Keratinocyte (primary cell): ENCODE measurements around the gene MAJIN. TPM values are rescaled to one million over a fixed set of nuclear protein-coding genes. Genes with fewer than 3 reads are reported as not detected.
A peak's percentile ranks its signal among the peaks of the same experiment; 100 is the strongest.

ENCODE experiments used
- DNase-seq: peaks from one replicate; pipeline ENCODE4 v3.0.0-alpha.2; 2011; ENCODE audit warnings: low read depth, missing footprints, low spot score
- FAIRE-seq: peaks from 2 replicates; lab custom pipeline; 2011; peaks lifted over from hg19 to GRCh38; lab: Jason Lieb, UNC
- H2AFZ ChIP-seq: 2 replicates; pipeline ENCODE4 v1.6.0; 2012; ENCODE audit warnings: low read length, control low read depth, inconsistent platforms; ENCODE audit not compliant: control insufficient read depth
- H3K27ac ChIP-seq: 2 replicates; pipeline ENCODE4 v1.5.1; 2011; ENCODE audit warnings: low read length; ENCODE audit not compliant: control insufficient read depth, insufficient read depth
- H3K27me3 ChIP-seq: 3 replicates; pipeline ENCODE4 v1.6.0; 2011; ENCODE audit warnings: low read length; ENCODE audit not compliant: control insufficient read depth, insufficient read depth; ENCODE audit errors: extremely low read depth
- H3K36me3 ChIP-seq, 2 experiments: 2 replicates in 1 of 2; 3 replicates in 1 of 2; pipeline ENCODE4 v1.5.1; 2011; ENCODE audit warnings: low read length in 2 of 2, mild to moderate bottlenecking in 1 of 2; ENCODE audit not compliant: control insufficient read depth in 2 of 2, insufficient read depth in 2 of 2; ENCODE audit errors: extremely low read depth in 1 of 2
- H3K4me1 ChIP-seq: 3 replicates; pipeline ENCODE4 v1.5.1; 2011; ENCODE audit warnings: low read length; ENCODE audit not compliant: control insufficient read depth, insufficient read depth; ENCODE audit errors: extremely low read depth
- H3K4me2 ChIP-seq: 3 replicates; pipeline ENCODE4 v1.6.0; 2011; ENCODE audit warnings: low read depth, low read length; ENCODE audit not compliant: control insufficient read depth, insufficient read depth; ENCODE audit errors: extremely low read depth
- H3K4me3 ChIP-seq, 3 experiments: fragments of 200-600 bp in 1 of 3; sonication (generic) in 1 of 3; 2 replicates in 2 of 3; 3 replicates in 1 of 3; pipeline ENCODE4 v1.5.1; 2011 to 2016; ENCODE audit warnings: low read length in 3 of 3, mild to moderate bottlenecking in 3 of 3, control low read depth in 2 of 3, inconsistent platforms in 1 of 3, low read depth in 1 of 3, mixed read lengths in 1 of 3, mixed run types in 1 of 3, moderate library complexity in 1 of 3; ENCODE audit not compliant: control insufficient read depth in 2 of 3, insufficient read depth in 2 of 3; ENCODE audit errors: extremely low read depth in 1 of 3
- H3K79me2 ChIP-seq: 2 replicates; pipeline ENCODE4 v1.6.0; 2012; ENCODE audit warnings: low read length; ENCODE audit not compliant: control insufficient read depth, insufficient read depth
- H3K9ac ChIP-seq: 3 replicates; pipeline ENCODE4 v1.6.0; 2011; ENCODE audit warnings: low read length; ENCODE audit not compliant: control insufficient read depth, insufficient read depth; ENCODE audit errors: extremely low read depth
- H3K9me1 ChIP-seq: 3 replicates; pipeline ENCODE4 v1.6.0; 2011; ENCODE audit warnings: low read length; ENCODE audit not compliant: control insufficient read depth, insufficient read depth; ENCODE audit errors: extremely low read depth
- H3K9me3 ChIP-seq: 2 replicates; pipeline ENCODE4 v1.5.1; 2012; ENCODE audit warnings: low read depth, low read length; ENCODE audit not compliant: control insufficient read depth
- H4K20me1 ChIP-seq: 3 replicates; pipeline ENCODE4 v1.6.0; 2011; ENCODE audit warnings: low read length; ENCODE audit not compliant: control insufficient read depth, insufficient read depth; ENCODE audit errors: extremely low read depth
- CTCF ChIP-seq, 3 experiments: IDR thresholded peaks in 1 of 3; conservative IDR thresholded peaks in 1 of 3; optimal IDR thresholded peaks in 1 of 3; 2 replicates in 2 of 3; 3 replicates in 1 of 3; pipeline versions ENCODE3 to v1.5.1; 2011; ENCODE audit warnings: low read length in 3 of 3, mild to moderate bottlenecking in 3 of 3, moderate library complexity in 2 of 3, control low read depth in 1 of 3, inconsistent platforms in 1 of 3; ENCODE audit not compliant: insufficient read depth in 2 of 3; ENCODE audit errors: extremely low read depth in 1 of 3
- EZH2 ChIP-seq: IDR thresholded peaks from one replicate; pipeline ENCODE4 v1.6.1; 2012; ENCODE audit warnings: inconsistent platforms, mild to moderate bottlenecking, low read length, moderate library complexity
- dilution Hi-C: fragments of 300-500 bp; cut with MboI; formaldehyde crosslinking; loops from one replicate; pipeline ENCODE4 v1.7.0; 2020; ENCODE audit warnings: low sequenced_read_pairs; ENCODE audit not compliant: extremely low pct_ligation_motif_present
- polyA plus RNA-seq, 5 experiments: library from polyadenylated mRNA; depleted of rRNA in 3 of 5; stranded (reverse) in 3 of 5; stranded (forward) in 1 of 5; unstranded in 1 of 5; fragments of >200 nt; gene quantifications; 1 replicate in 1 of 5; 2 replicates in 3 of 5; 3 replicates in 1 of 5; pipeline versions ENCODE4 v1.2.1 to v1.2.3, GENCODE V29; 2011 to 2012; ENCODE audit warnings: missing spikeins in 2 of 5, low read depth in 1 of 5, low replicate concordance in 1 of 5
- small RNA-seq, 3 experiments: library from RNA; depleted of rRNA; stranded (forward); fragments of <200 nt; gene quantifications; one replicate each; pipeline ENCODE3, GENCODE V24; 2012; ENCODE audit warnings: low read depth in 3 of 3, low replicate concordance in 1 of 3; ENCODE audit not compliant: insufficient read length in 3 of 3

The MAJIN gene
- polyA plus RNA-seq, 1 donor (not counting 4 experiments of a cell fraction or from before 2014, with no cell fraction given): 0.09 TPM

- Histone ChIP-seq H3K9ac (no peak overlapping the region), H3K36me3 (no peaks in the 10 kb centered on the region), H3K4me1 (peaks cover 17% of the 10 kb centered on the region), H3K27me3 (no peaks in the 10 kb centered on the region), H3K4me2 (no peak overlapping the region), H2AFZ (no peak overlapping the region), H3K4me3 (no peak overlapping the region), H3K27ac (no peak overlapping the region), H4K20me1 (no peaks in the 10 kb centered on the region), H3K79me2 (no peaks in the 10 kb centered on the region), H3K9me1 (peaks cover 2% of the 10 kb centered on the region), H3K9me3 (no peaks in the 10 kb centered on the region)
- TF ChIP-seq CTCF (optimal IDR thresholded peaks at IDR 0.05 in 1 of 3, IDR thresholded peaks at IDR 0.05 in 1 of 3, conservative IDR thresholded peaks at IDR 0.05 in 1 of 3; ENCODE audit: extremely low read depth in 1 of 3, insufficient read depth in 2 of 3, low read length in 3 of 3): no peak
- TF ChIP-seq EZH2: no peak
- FAIRE-seq (no peak), DNase-seq (no peak)
- dilution Hi-C loops: no loop called here
These were observed 83.0 kb downstream of the MAJIN start for GRCh38 chr11:64888729-64889511.

DNA sequence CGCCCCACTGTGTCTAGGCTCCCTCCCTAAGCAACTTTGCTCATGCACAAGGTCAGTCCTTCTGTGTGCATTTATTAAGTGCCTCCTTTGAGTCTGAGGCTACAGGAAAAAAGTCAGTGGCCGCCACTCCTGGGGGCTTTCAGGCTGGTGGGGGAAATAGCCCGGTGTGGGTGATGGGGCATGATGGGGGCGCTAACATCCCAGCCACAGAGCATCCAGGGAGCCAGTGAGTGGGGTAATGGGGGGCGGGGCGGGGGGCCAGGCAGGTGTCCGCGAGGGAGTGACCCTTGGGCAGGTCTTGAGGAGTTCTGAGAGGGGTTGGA lies 83.5 kb downstream of the MAJIN start:
- Histone ChIP-seq H4K20me1 (no peaks in the 10 kb centered on the region), H3K4me1 (peaks cover 17% of the 10 kb centered on the region), H3K27me3 (no peaks in the 10 kb centered on the region), H3K4me2 (no peak overlapping the region), H3K79me2 (no peaks in the 10 kb centered on the region), H3K9me1 (peaks cover 2% of the 10 kb centered on the region), H3K27ac (no peak overlapping the region), H3K4me3 (no peak overlapping the region), H3K36me3 (no peaks in the 10 kb centered on the region), H2AFZ (peak overlapping the region; percentile 96), H3K9ac (no peak overlapping the region), H3K9me3 (no peaks in the 10 kb centered on the region)
- TF ChIP-seq EZH2 (no peak), CTCF (optimal IDR thresholded peaks at IDR 0.05 in 1 of 3, IDR thresholded peaks at IDR 0.05 in 1 of 3, conservative IDR thresholded peaks at IDR 0.05 in 1 of 3; ENCODE audit: extremely low read depth in 1 of 3, insufficient read depth in 2 of 3, low read length in 3 of 3) (no peak)
- dilution Hi-C loops: no loop called here
- no peak for DNase-seq
- no peak for FAIRE-seq

Small RNA genes lying within 50 kb of the gene (small RNA-seq; reads per million reads assigned to genes)
- 0 reads per million in 3 experiments for gene MIR6749
- 0 reads per million in 3 experiments for gene MIR6750
- gene MIR6879: 0 reads per million in 3 experiments

Other genes with a start within 250 kb of the MAJIN start
- not detected in 3 replicates for gene NRXN2, start 248.9 kb downstream of the MAJIN start, polyA plus RNA-seq
- gene RASGRP2, start 228.0 kb downstream of the MAJIN start, polyA plus RNA-seq: 0.35 to 0.49 TPM (median 0.49 TPM) in 3 replicates
- gene PYGM, start 212.1 kb downstream of the MAJIN start, polyA plus RNA-seq: 0.05 to 0.14 TPM in 2 of 3 replicates, not detected in the other
- gene SF1, start 193.6 kb downstream of the MAJIN start, polyA plus RNA-seq: 34.3 to 153 TPM (median 54.5 TPM) in 3 replicates
- 6.7 to 12.5 TPM (median 10.7 TPM) in 3 replicates for gene MAP4K2, start 168.9 kb downstream of the MAJIN start, polyA plus RNA-seq
- gene MEN1, start 161.6 kb downstream of the MAJIN start, polyA plus RNA-seq: 14.2 to 19.1 TPM (median 18.2 TPM) in 3 replicates
- gene CDC42BPG, start 127.5 kb downstream of the MAJIN start, polyA plus RNA-seq: 2.2 to 4.0 TPM (median 2.5 TPM) in 3 replicates
- 73.9 to 192 TPM (median 75.6 TPM) in 3 replicates for gene EHD1, start 93.5 kb downstream of the MAJIN start, polyA plus RNA-seq
- gene ATG2A, start 54.9 kb downstream of the MAJIN start, polyA plus RNA-seq: 2.4 to 5.7 TPM (median 4.5 TPM) in 3 replicates
- gene PPP2R5B, start 47.4 kb downstream of the MAJIN start, polyA plus RNA-seq: 13.7 to 20.6 TPM (median 16.4 TPM) in 3 replicates
- gene GPHA2, start 36.2 kb downstream of the MAJIN start, polyA plus RNA-seq: 0.08 TPM in 1 of 3 replicates, not detected in the others
- gene BATF2, start 24.9 kb upstream of the MAJIN start, polyA plus RNA-seq: 0.09 to 0.10 TPM (median 0.10 TPM) in 3 replicates
- 77.8 to 89.0 TPM (median 77.8 TPM) in 3 replicates for gene ARL2, start 42.1 kb upstream of the MAJIN start, polyA plus RNA-seq
- gene SNX15, start 55.3 kb upstream of the MAJIN start, polyA plus RNA-seq: 1.8 to 11.2 TPM (median 8.3 TPM) in 3 replicates
- gene SAC3D1, start 69.1 kb upstream of the MAJIN start, polyA plus RNA-seq: 4.9 to 7.3 TPM (median 5.8 TPM) in 3 replicates
- gene NAALADL1, start 86.4 kb upstream of the MAJIN start, polyA plus RNA-seq: 1.9 to 3.2 TPM (median 2.3 TPM) in 3 replicates
- gene CDCA5, start 111.9 kb upstream of the MAJIN start, polyA plus RNA-seq: 1.9 to 10.4 TPM (median 8.0 TPM) in 3 replicates
- 15.0 to 28.3 TPM (median 18.6 TPM) in 3 replicates for gene ZFPL1, start 112.1 kb upstream of the MAJIN start, polyA plus RNA-seq
- 28.8 to 64.0 TPM (median 43.1 TPM) in 3 replicates for gene VPS51, start 124.1 kb upstream of the MAJIN start, polyA plus RNA-seq
- 9.7 to 12.6 TPM (median 10.7 TPM) in 3 replicates for gene TM7SF2, start 139.8 kb upstream of the MAJIN start, polyA plus RNA-seq
- 2.6 to 6.6 TPM (median 3.4 TPM) in 3 replicates for gene ZNHIT2, start 145.6 kb upstream of the MAJIN start, polyA plus RNA-seq
- gene FAU, start 150.0 kb upstream of the MAJIN start, polyA plus RNA-seq: 328 to 452 TPM (median 425 TPM) in 3 replicates
- 46.3 to 67.7 TPM (median 49.6 TPM) in 3 replicates for gene MRPL49, start 150.2 kb upstream of the MAJIN start, polyA plus RNA-seq
- 10.0 to 25.4 TPM (median 10.8 TPM) in 3 replicates for gene SYVN1, start 162.4 kb upstream of the MAJIN start, polyA plus RNA-seq
- gene SPDYC, start 198.1 kb upstream of the MAJIN start, polyA plus RNA-seq: not detected in 3 replicates
- gene CAPN1, start 209.8 kb upstream of the MAJIN start, polyA plus RNA-seq: 250 to 300 TPM (median 284 TPM) in 3 replicates